SK-N-MC (cell line): ENCODE measurements around the gene GLYATL1B.
A peak's percentile ranks its signal among the peaks of the same experiment; 100 is the strongest.

ENCODE experiments used
- DNase-seq: peaks from one replicate; pipeline ENCODE4 v3.0.0-alpha.2; 2011; ENCODE audit warnings: low read depth, low spot score
- H3K27ac ChIP-seq: fragments of 200-600 bp; sonication (generic); 2 replicates; pipeline ENCODE4 v1.5.1; 2016; ENCODE audit warnings: mixed run types
- H3K36me3 ChIP-seq: fragments of 200-600 bp; sonication (generic); 2 replicates; pipeline ENCODE4 v1.6.1; 2017; ENCODE audit warnings: antibody characterized with exemption, low read length, mixed read lengths; ENCODE audit not compliant: insufficient read depth
- H3K4me3 ChIP-seq: fragments of 200-600 bp; sonication (generic); 2 replicates; pipeline ENCODE4 v1.5.1; 2016
- H3K9ac ChIP-seq: fragments of 200-600 bp; sonication (generic); 2 replicates; pipeline ENCODE4 v1.8.0; 2017; ENCODE audit warnings: mixed run types, mixed read lengths; ENCODE audit not compliant: insufficient read length
- H3K9me3 ChIP-seq: fragments of 200-600 bp; sonication (generic); 2 replicates; pipeline ENCODE4 v1.6.1; 2017; ENCODE audit warnings: low read depth, mild to moderate bottlenecking, antibody characterized with exemption, low read length, moderate library complexity, mixed read lengths
- EZH2 ChIP-seq: fragments of 200-600 bp; sonication (generic); IDR thresholded peaks from one replicate; pipeline ENCODE4 v1.6.1; 2017; ENCODE audit warnings: antibody characterized with exemption
- FOXP2 ChIP-seq: optimal IDR thresholded peaks from 2 replicates; pipeline ENCODE3; 2011; ENCODE audit warnings: mild to moderate bottlenecking, moderate library complexity; ENCODE audit not compliant: insufficient read depth; ENCODE audit errors: extremely low read length, control extremely low read depth
- POLR2AphosphoS5 ChIP-seq: IDR thresholded peaks from 2 replicates; pipeline ENCODE4 v1.6.1; 2012; ENCODE audit warnings: mild to moderate bottlenecking, low read depth, low read length, borderline replicate concordance

GLYATL1B gene

GRCh38 chr11:59141191-59141590 is 55.1 kb downstream of the GLYATL1B start:
- Histone ChIP-seq H3K36me3 (no peaks in the 10 kb centered on the region), H3K4me3 (no peak overlapping the region), H3K27ac (no peak overlapping the region), H3K9me3 (no peaks in the 10 kb centered on the region), H3K9ac (no peak overlapping the region)
- no peak for TF ChIP-seq FOXP2
- TF ChIP-seq POLR2AphosphoS5, result no peak
- TF ChIP-seq EZH2, result no peak
- no peak for DNase-seq

GRCh38 chr11:59141673-59142460 is 55.8 kb downstream of the GLYATL1B start:
- no peaks in the 10 kb centered on the region for H3K36me3 ChIP-seq
- DNase-seq, result no peak
- TF ChIP-seq FOXP2 (no peak), POLR2AphosphoS5 (no peak), EZH2 (no peak)
- H3K27ac ChIP-seq, result no peak overlapping the region
- no peaks in the 10 kb centered on the region for H3K9me3 ChIP-seq
- H3K9ac ChIP-seq, result peak overlapping the region; percentile 58
- peak overlapping the region; percentile 84 for H3K4me3 ChIP-seq

GRCh38 chr11:59142530-59143507 is 56.7 kb downstream of the GLYATL1B start, which contains the start of gene FAM111A:
Gene FAM111A, plus strand, starts transcription at chr11:59142856. Its CDS starts 6,017 bp downstream, at chr11:59148873.
- Histone ChIP-seq H3K36me3 (peaks cover 3% of the 10 kb centered on the region; the same call in 1 of the 2 replicates), H3K9me3 (no peaks in the 10 kb centered on the region), H3K9ac (peak within 1 kb of the TSS; percentile 58), H3K27ac (no peak within 1 kb of the TSS), H3K4me3 (peak within 1 kb of the TSS; percentile 84)
- no peak for TF ChIP-seq EZH2
- peak; percentile 15; the same call in 1 of the 2 replicates for TF ChIP-seq POLR2AphosphoS5
- TF ChIP-seq FOXP2, result no peak
- no peak for DNase-seq

GRCh38 chr11:59144096-59144495 is 58.0 kb downstream of the GLYATL1B start:
- peaks cover 3% of the 10 kb centered on the region; the same call in 1 of the 2 replicates for H3K36me3 ChIP-seq
- no peak for DNase-seq
- TF ChIP-seq POLR2AphosphoS5, result no peak
- no peak for TF ChIP-seq EZH2
- TF ChIP-seq FOXP2, result no peak
- H3K27ac ChIP-seq, result peak overlapping the region; percentile 55; the same call in 1 of the 2 replicates
- peak overlapping the region; percentile 84 for H3K4me3 ChIP-seq
- H3K9ac ChIP-seq, result peak overlapping the region; percentile 24
- no peaks in the 10 kb centered on the region for H3K9me3 ChIP-seq
